Measurements from ENCODE around the gene TUBGCP3. TPM values are rescaled to one million over a fixed set of nuclear protein-coding genes. Genes with fewer than 3 reads are reported as not detected.

The TUBGCP3 gene
- total RNA-seq, 1 experiment from 2014 or later: 51.4 TPM

DNA sequence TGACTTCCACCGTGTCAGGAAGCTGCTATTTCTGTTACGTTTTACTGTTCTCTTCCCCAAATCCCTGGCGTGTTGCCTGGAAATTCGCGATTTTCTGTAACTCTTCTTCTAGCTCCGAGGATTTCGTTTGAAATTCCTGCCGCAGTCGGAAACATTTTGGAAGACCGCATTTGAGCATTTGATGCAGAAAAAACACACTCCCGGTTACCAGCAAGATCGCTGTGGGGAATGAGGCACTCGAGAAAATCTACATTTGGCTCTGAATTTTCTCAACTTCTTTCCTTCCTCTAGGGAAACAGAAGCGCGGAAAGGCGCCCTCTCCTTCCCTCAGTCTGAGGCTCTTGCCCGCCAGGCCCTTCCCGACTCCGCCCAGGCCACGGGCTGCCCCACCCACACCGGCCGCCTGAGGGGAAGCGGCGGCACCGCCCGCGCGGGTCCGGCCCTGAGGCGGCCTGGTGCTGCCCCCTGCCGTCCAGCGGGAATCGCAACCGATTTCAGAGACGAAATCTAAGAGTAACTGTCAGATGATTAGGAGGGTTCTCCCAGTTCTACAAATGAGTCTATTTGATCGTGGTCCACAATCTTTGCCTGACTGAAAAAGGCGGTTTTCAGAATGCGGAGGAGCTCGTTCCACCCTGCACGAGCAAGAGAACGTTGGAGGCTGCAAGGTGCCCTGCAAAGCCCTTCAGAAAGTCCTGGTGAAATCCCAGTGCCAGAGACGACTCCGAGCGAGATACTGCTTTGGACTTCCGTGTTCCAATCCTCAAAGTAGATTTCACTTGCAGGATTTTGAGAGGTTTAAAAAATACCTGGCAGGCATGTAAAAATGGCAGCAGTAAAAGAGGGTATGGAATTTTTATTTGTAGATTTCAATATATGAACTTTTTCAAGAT is 18.4 kb upstream of the TUBGCP3 start:
- no TSS peak for BruUV-seq (replicated peaks)
- DNase-seq (ENCODE audit: low read depth, low spot score) (peak; percentile 65), ATAC-seq (peak; percentile 100)
- no peaks in the 10 kb centered on the region for H3K9me3 ChIP-seq (ENCODE audit: control insufficient read depth in 1 of 2, insufficient read depth in 1 of 2, low read depth in 1 of 2, low read length in 2 of 2)
- no peak for TF ChIP-seq YY1 (IDR thresholded peaks at IDR 0.05; ENCODE audit: extremely low read depth, insufficient replicate concordance, low read depth, low read length)
- TF ChIP-seq ZNF274 (IDR thresholded peaks at IDR 0.05; ENCODE audit: low read depth, low read length): no peak
- no peak for TF ChIP-seq POLR2A (IDR thresholded peaks at IDR 0.05; ENCODE audit: borderline replicate concordance, extremely low read depth, insufficient read depth, insufficient read length)
- 0 out of 2 replicates have a peak, but pooled peaks have one; percentile 54 for TF ChIP-seq EGR1 (IDR thresholded peaks at IDR 0.05; ENCODE audit: low read depth)
- peak; percentile 80 to 94 (median 92) for TF ChIP-seq CTCF (IDR thresholded peaks at IDR 0.05 in 2 of 3, conservative IDR thresholded peaks at IDR 0.05 in 1 of 3; ENCODE audit: borderline replicate concordance in 1 of 3, insufficient read depth in 1 of 3, low read depth in 2 of 3, low read length in 2 of 3)
- no peak for TF ChIP-seq ELF1 (IDR thresholded peaks at IDR 0.05; ENCODE audit: borderline replicate concordance, low read depth)
- TF ChIP-seq, protein P1, sequence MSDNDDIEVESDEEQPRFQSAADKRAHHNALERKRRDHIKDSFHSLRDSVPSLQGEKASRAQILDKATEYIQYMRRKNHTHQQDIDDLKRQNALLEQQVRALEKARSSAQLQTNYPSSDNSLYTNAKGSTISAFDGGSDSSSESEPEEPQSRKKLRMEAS (IDR thresholded peaks at IDR 0.05): no peak
- no peak for TF ChIP-seq SIN3A (IDR thresholded peaks at IDR 0.05; ENCODE audit: low read depth)
- TF ChIP-seq RAD21 (IDR thresholded peaks at IDR 0.05; ENCODE audit: low read depth): peak; percentile 95
- TF ChIP-seq ATF3 (IDR thresholded peaks at IDR 0.05): no peak
- peak; percentile 56 for TF ChIP-seq POLR2AphosphoS5 (IDR thresholded peaks at IDR 0.05; ENCODE audit: low read depth, low read length)
- TF ChIP-seq SP1 (IDR thresholded peaks at IDR 0.05; ENCODE audit: low read depth): no peak
- H2AFZ ChIP-seq (ENCODE audit: low read depth, low read length, poor library complexity, severe bottlenecking): peak overlapping the region; percentile 96
- H3K9ac ChIP-seq (ENCODE audit: low read length): peak overlapping the region; percentile 40
- ChIA-PET POLR2A (no interaction called here), RAD21 (ENCODE audit: low non-redundant PET in 1 of 2, low total read pairs in 2 of 2, uncharacterized antibody in 2 of 2, unreplicated experiment in 2 of 2) (no interaction called here), CTCF (no interaction called here)
- peak overlapping the region; percentile 77 for H3K4me2 ChIP-seq (ENCODE audit: low read length)
- H3K27me3 ChIP-seq (ENCODE audit: insufficient read depth, low read length): peaks cover 10% of the 10 kb centered on the region; the same call in 1 of the 2 replicates
- H3K36me3 ChIP-seq (ENCODE audit: control insufficient read depth in 1 of 2, insufficient read depth in 2 of 2, low read length in 2 of 2): no peaks in the 10 kb centered on the region
- H3K4me1 ChIP-seq (ENCODE audit: control insufficient read depth in 1 of 2, insufficient read depth in 2 of 2, low read length in 2 of 2): peaks cover 0 to 9% of the 10 kb centered on the region in 2 experiments; a peak in 2 of 4 replicates
- no peaks in the 10 kb centered on the region for H3K79me2 ChIP-seq (ENCODE audit: insufficient read depth, low read length)
- H3K4me3 ChIP-seq (replicated peaks in 1 of 2; ENCODE audit: low read depth in 1 of 2, low read length in 2 of 2): peak overlapping the region; percentile 40 to 49
- no peak overlapping the region for H3K27ac ChIP-seq (ENCODE audit: low read depth, low read length)
- intact Hi-C loops (cut with micrococcal nuclease): loop anchor here (1.0 to 2.0 kb wide), 3 partner anchors 162 to 1132 kb away; no protein-coding TSS in a partner anchor
- no peaks in the 10 kb centered on the region for H4K20me1 ChIP-seq (ENCODE audit: insufficient read depth)
- H3K9me2 ChIP-seq (ENCODE audit: insufficient read depth): no peaks in the 10 kb centered on the region

Data from HCT116 (cell line).